T-helper 22 cell (primary cell): Measurements from ENCODE around the gene ZNF195.
"Not testable (repeated sequence)": the region's sequence is repeated elsewhere in the genome, so short reads cannot be mapped to it uniquely, and the experiment has no call there.

Source experiments
- DNase-seq: peaks from one replicate; pipeline ENCODE4 v3.0.0-alpha.2; 2020; ENCODE audit warnings: low read depth

The ZNF195 gene

GRCh38 chr11:3347127-3347526 lies 31.8 kb downstream of the ZNF195 start:
- DNase-seq = no peak

- no peak for DNase-seq
Observed at GRCh38 chr11:3346587-3346986, 32.4 kb downstream of the ZNF195 start.

GRCh38 chr11:3345736-3346135 lies 33.2 kb downstream of the ZNF195 start:
- DNase-seq = no peak

GRCh38 chr11:3344327-3345174 lies 34.4 kb downstream of the ZNF195 start:
- DNase-seq = no peak

- no peak for DNase-seq
Observed at GRCh38 chr11:3342709-3343108, 36.2 kb downstream of the ZNF195 start.

GRCh38 chr11:3341298-3341697 lies 37.6 kb downstream of the ZNF195 start:
- DNase-seq = no peak

GRCh38 chr11:3340025-3340424 lies 38.9 kb downstream of the ZNF195 start:
- DNase-seq = no peak

GRCh38 chr11:3339340-3339624 lies 39.7 kb downstream of the ZNF195 start:
- no peak for DNase-seq

GRCh38 chr11:3338569-3339339 lies 40.2 kb downstream of the ZNF195 start:
- no peak for DNase-seq

GRCh38 chr11:3336420-3336819 lies 42.5 kb downstream of the ZNF195 start:
- DNase-seq = not testable (repeated sequence)

- not testable (repeated sequence) for DNase-seq
Observed at GRCh38 chr11:3333157-3333556, 45.8 kb downstream of the ZNF195 start.

- DNase-seq = not testable (repeated sequence)
Observed at GRCh38 chr11:3331078-3331477, 47.9 kb downstream of the ZNF195 start.

- not testable (repeated sequence) for DNase-seq
Observed at GRCh38 chr11:3330064-3330463, 48.9 kb downstream of the ZNF195 start.

GRCh38 chr11:3328503-3328902 lies 50.4 kb downstream of the ZNF195 start:
- DNase-seq = not testable (repeated sequence)

- DNase-seq = not testable (repeated sequence)
Observed at GRCh38 chr11:3326450-3326849, 52.5 kb downstream of the ZNF195 start.

GRCh38 chr11:3324724-3325123 lies 54.2 kb downstream of the ZNF195 start:
- DNase-seq = not testable (repeated sequence)
